ENCODE results near the gene NME9. TPM values are rescaled to one million over a fixed set of nuclear protein-coding genes. Genes with fewer than 3 reads are reported as not detected.

The NME9 gene
- polyA plus RNA-seq, 4 donors = 0.72 to 4.0 (median 2.3) TPM

GRCh38 chr3:138289260-138289659, 40.4 kb downstream of the NME9 start:
- DNase-seq (ENCODE audit: low read depth in 4 of 4, low spot score in 3 of 4) = no peak

DNA sequence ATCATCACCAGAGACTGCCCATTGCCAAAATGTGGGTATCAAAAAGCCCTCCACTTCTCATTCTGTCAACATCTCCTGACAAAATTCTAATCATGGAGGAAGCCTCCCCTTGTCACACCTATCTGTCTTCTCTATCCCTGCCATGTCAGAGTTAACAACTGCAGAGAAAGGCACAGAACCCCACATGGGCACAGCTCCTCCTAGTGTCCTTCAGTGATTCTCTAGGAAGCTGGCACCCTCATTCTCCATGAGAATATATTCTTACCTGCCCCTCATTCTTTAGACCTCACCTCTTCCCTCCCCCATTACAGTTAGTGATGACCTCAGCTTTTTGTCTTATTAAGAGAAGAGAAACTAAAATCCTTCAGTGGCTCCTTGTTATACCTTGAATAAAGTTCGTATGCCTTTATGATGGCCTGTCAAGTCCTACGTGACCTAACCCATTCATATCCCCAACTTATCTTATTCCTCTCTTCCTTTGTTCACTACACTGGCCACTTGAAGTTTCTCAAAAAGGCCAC, 44.6 kb downstream of the NME9 start:
- DNase-seq (ENCODE audit: low read depth in 4 of 4, low spot score in 3 of 4) = no peak

DNA sequence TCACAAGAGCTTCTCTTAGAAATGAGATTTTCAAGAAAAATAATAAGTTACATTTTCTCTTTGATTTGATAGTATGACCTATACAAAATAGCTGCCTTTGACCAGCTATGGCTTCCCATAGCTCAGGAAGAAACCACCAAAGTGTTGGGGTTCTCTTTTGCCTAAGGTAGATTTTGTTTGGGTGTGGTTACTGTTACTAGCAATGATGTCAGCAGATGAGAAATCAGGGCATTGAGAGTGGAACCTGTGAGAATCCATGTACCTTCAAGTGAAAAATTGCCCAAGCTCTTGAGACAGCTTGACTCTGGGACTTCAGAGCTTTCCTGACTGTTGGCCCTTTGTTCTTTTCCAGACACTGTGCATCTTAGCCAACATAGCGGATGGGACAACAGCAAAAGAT, 45.6 kb downstream of the NME9 start:
- DNase-seq (ENCODE audit: low read depth in 4 of 4, low spot score in 3 of 4) = no peak

DNA sequence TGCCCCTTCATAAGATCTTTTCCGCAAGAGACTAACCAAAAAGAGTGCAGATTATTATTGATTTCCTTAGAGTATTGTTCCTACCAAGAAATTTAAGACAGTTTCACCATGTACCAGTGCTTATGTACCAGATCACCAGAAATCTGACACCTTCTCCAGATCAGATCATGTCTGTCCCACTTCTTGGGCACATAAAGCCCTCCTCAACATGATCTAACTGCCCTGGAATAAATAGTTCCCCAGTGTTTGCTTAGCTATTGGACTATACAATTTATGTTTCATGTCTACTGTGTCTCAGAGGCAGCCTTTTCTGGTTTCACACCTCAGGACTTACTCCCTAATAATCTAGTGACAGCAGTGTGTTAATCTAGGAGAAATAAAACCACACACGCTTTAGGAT, 46.8 kb downstream of the NME9 start:
- no peak for DNase-seq (ENCODE audit: low read depth in 4 of 4, low spot score in 3 of 4)

DNA sequence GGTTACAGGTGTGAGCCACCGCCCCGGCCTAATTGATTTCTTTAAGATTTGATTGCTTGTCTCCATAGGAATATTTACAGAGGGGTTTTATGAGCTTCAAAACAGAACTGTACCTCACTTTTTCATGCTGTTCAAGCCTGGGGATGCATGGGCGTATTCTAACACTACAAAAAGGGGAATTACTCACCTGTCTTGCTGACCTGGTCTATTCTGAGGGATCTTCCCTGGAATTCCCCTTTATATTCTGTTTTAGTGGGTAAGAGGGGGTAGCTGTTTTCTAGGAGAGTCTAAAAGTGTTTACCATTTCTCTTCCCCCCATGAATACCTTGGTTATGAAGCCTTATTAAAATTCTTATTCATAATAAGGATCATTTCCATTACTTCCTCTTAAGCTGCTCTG, 48.1 kb downstream of the NME9 start:
- no peak for DNase-seq (ENCODE audit: low read depth in 4 of 4, low spot score in 3 of 4)

- DNase-seq (ENCODE audit: low read depth in 4 of 4, low spot score in 3 of 4) = no peak
These were observed 58.4 kb downstream of the NME9 start for GRCh38 chr3:138271189-138271794.

GRCh38 chr3:138270245-138270644, 59.4 kb downstream of the NME9 start:
- DNase-seq (ENCODE audit: low read depth in 4 of 4, low spot score in 3 of 4) = no peak

GRCh38 chr3:138267083-138267482, 62.6 kb downstream of the NME9 start:
- no peak for DNase-seq (ENCODE audit: low read depth in 4 of 4, low spot score in 3 of 4)

DNA sequence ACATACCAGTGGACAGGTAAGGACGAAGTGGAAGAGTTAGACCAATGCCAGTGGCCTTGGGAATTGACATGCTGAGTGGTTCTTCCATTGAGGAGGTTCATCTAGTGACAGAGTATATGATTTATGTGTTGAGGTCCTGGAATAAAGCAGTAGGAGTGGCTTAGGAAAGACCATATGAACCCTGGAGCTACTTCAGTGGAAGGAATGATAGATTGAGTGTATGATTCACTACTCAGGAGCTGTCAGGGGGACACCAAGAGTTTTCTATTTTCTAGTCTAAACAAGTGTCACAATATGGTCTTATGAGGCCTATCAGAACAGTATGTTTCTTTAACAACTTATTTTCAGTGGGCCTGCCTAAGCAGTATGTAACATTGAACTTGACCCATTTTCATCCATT, 63.9 kb downstream of the NME9 start:
- DNase-seq (ENCODE audit: low read depth in 4 of 4, low spot score in 3 of 4) = no peak

DNA sequence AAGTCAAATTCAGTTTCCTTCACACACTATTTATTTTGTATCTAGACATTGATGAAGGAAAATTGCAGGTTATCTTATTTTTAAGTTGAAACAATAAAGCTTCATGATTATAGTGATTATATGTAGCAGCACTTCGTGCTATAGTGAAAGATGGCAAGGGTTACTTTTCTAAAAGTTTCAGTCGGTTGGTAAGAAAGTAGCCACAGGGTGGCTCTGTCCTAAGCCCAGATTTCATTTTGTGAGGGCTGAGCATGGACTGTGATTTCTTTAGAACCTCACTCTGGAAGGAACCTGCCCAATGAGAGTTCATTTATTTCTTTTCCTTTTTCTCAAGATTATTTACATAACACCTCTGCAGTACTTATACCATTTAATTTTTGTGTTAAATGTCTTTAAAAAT, 66.5 kb downstream of the NME9 start:
- no peak for DNase-seq (ENCODE audit: low read depth in 4 of 4, low spot score in 3 of 4)

DNA sequence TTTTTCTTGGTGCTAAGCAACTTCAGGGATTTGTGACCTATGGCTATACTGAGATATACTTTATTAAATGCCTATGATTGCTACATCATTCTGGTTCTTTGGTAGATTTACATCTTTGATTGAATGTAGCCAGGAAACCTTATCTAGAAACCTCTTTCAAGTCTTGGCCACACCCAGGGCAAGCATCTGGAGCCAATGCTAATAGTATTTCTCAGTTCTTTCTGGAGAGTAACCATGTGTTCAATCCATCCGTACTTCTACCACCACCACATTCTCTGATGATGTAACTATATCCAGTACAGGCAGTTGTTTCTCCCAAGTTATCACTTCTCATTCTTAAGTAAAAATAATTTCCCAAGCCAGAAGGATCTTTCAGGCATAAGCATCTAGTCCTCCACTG, 69.0 kb downstream of the NME9 start:
- no peak for DNase-seq (ENCODE audit: low read depth in 4 of 4, low spot score in 3 of 4)

- DNase-seq (ENCODE audit: low read depth in 4 of 4, low spot score in 3 of 4) = no peak
These were observed 70.5 kb downstream of the NME9 start for GRCh38 chr3:138259126-138259525.

DNA sequence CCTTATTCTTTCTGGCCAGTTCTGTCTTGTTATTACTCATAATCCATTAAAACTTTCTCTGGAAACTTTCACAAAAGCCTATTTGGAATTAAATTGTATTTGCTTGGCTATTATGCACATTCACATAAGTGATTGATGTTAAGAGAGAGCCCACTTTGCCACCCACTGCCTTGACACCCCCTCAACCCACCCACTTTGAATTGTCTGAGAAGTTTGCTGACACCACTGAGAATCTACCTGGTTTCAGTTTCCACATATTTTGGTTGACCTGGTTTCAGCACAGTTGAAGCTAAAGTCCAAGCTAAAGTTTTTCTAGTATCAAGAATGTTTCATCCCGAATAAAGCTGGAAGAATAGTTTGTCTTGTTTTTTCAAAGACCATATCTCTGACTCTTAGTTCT, 71.7 kb downstream of the NME9 start:
- no peak for DNase-seq (ENCODE audit: low read depth in 4 of 4, low spot score in 3 of 4)

DNA sequence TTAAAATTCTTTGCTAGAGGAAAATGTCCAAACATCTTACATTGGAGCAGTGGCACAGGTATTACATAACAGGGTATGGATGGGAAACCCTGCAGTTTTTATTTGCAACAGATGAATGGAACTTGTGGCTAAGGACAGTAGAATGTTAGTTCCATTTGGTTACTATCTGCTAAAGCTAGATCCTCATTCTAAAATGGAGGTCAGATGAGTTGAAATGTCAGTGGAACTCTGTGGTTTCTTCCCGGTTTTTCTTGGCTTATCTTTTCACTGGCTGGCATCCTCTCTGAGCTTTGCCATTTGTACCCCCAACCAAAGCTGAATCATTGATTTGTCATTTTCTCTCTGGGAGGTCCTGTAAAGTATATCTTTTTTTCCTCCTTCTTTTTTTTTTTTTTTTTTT, 73.6 kb downstream of the NME9 start:
- DNase-seq (ENCODE audit: low read depth in 4 of 4, low spot score in 3 of 4) = no peak

DNA sequence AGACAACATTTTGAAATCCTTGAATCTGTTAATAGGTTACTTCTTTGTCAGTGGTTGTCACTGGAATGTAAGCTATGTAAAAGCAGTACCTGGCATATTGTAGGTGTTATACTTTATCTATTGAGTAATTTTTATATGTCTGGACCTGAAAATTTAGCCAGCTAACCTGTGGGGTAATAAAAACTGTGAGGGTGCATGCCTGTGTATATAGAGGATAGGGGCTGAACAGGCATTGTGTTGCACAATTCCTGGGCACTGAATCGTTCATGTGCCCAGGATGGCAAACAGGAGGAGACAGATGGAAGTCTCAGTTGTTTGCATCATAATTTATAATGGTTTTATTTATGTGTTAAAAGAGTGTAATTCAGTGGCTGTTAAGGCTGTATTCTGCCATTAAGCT, 75.4 kb downstream of the NME9 start:
- DNase-seq (ENCODE audit: low read depth in 4 of 4, low spot score in 3 of 4) = no peak

DNA sequence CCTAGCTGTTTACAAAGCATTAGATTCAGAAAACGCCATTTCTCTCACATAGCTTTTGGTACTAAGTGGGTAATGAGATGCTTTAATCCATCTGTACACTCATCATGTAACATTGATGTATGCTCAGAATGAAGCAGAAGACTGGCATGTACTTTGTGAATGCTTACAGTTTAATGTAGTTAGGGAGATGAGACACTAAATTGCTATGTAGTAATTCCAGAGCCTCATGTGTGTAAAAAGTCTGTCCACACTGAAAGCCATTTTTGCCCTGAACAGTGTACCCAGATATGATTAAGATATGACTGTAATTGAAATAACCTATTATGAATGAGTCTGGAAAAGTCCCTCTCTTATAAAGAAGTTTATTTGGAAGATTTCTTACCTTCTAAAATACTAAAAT, 76.0 kb downstream of the NME9 start:
- no peak for DNase-seq (ENCODE audit: low read depth in 4 of 4, low spot score in 3 of 4)

Other genes with a start within 250 kb of the NME9 start
- gene DZIP1L, start 214.2 kb downstream of the NME9 start, polyA plus RNA-seq (ENCODE audit: insufficient read length in 4 of 4) = 10 to 100 TPM in 3 of 4 donors, 1 to 10 TPM in 1; 9.6 to 22.9 (median 14.8) TPM
- 1 to 10 TPM in 2 of 4 donors, under 1 TPM in 2; 0.12 to 3.5 (median 1.1) TPM for gene A4GNT, start 197.5 kb downstream of the NME9 start, polyA plus RNA-seq (ENCODE audit: insufficient read length in 4 of 4)
- 10 to 100 TPM; 15.9 to 22.7 (median 21.2) TPM for gene DBR1, start 154.9 kb downstream of the NME9 start, polyA plus RNA-seq (ENCODE audit: insufficient read length in 4 of 4)
- 10 to 100 TPM; 40.7 to 61.0 (median 47.7) TPM for gene ARMC8, start 142.6 kb downstream of the NME9 start, polyA plus RNA-seq (ENCODE audit: insufficient read length in 4 of 4)
- gene MRAS, start 18.7 kb upstream of the NME9 start, polyA plus RNA-seq (ENCODE audit: insufficient read length in 4 of 4) = 10 to 100 TPM; 30.0 to 34.8 (median 31.7) TPM
- gene ESYT3, start 104.8 kb upstream of the NME9 start, polyA plus RNA-seq (ENCODE audit: insufficient read length in 4 of 4) = 1 to 10 TPM in 3 of 4 donors, under 1 TPM in 1; 0.50 to 1.9 (median 1.7) TPM

All from left renal pelvis (tissue), 4 donors.